Thymus (tissue), 11 donors: ENCODE data around the gene STAG3. TPM values are rescaled to one million over a fixed set of nuclear protein-coding genes. Genes with fewer than 3 reads are reported as not detected.
"Not testable (repeated sequence)": the region's sequence is repeated elsewhere in the genome, so short reads cannot be mapped to it uniquely, and the experiment has no call there.

ENCODE experiments used
- DNase-seq, 9 donors: peaks; one replicate each; pipeline ENCODE4 v3.0.0-alpha.2; 2013; ENCODE audit warnings: low spot score in 9 of 9, low read depth in 6 of 9, missing footprints in 1 of 9
- H3K27ac ChIP-seq, 2 donors: one replicate each; pipeline ENCODE4 v1.5.1; 2013; ENCODE audit warnings: control low read depth in 1 of 2, low read depth in 1 of 2, low read length in 1 of 2, mild to moderate bottlenecking in 1 of 2, moderate library complexity in 1 of 2
- H3K27me3 ChIP-seq, 2 donors: one replicate each; pipeline ENCODE4 v1.5.1; 2013; ENCODE audit warnings: low read length in 1 of 2; ENCODE audit not compliant: control insufficient read depth in 2 of 2, insufficient read depth in 1 of 2
- H3K36me3 ChIP-seq, 2 donors: one replicate each; pipeline ENCODE4 v1.5.1; 2013; ENCODE audit warnings: low read length in 1 of 2, mild to moderate bottlenecking in 1 of 2, moderate library complexity in 1 of 2; ENCODE audit not compliant: control insufficient read depth in 2 of 2, insufficient read depth in 2 of 2
- H3K4me1 ChIP-seq, 2 donors: one replicate each; pipeline ENCODE4 v1.5.1; 2013; ENCODE audit warnings: low read length in 2 of 2; ENCODE audit not compliant: control insufficient read depth in 2 of 2, insufficient read depth in 2 of 2
- H3K4me3 ChIP-seq, 2 donors: one replicate each; pipeline ENCODE4 v1.5.1; 2013; ENCODE audit warnings: low read length in 2 of 2, control low read depth in 1 of 2, mild to moderate bottlenecking in 1 of 2
- H3K9me3 ChIP-seq, 2 donors: one replicate each; pipeline ENCODE4 v1.5.1; 2013; ENCODE audit warnings: low read length in 1 of 2, mild to moderate bottlenecking in 1 of 2; ENCODE audit not compliant: control insufficient read depth in 2 of 2, insufficient read depth in 1 of 2
- WGBS: extraction: QIAGEN DNeasy Blood & Tissue Kit; methylation state at CpG from one replicate; pipeline ENCODE4 v1.1.7; 2013; 5-methylcytosine and 5-hydroxymethylcytosine counted together
- polyA plus RNA-seq: library from polyadenylated mRNA; stranded (reverse); fragments of 200-250 nt; gene quantifications from one replicate; pipeline ENCODE4 v1.2.3, GENCODE V29; 2013
- total RNA-seq: library from RNA; stranded (reverse); fragments of 120-200 nt; gene quantifications from one replicate; pipeline ENCODE4 v1.2.4, GENCODE V29; 2013
- donor health status: healthy.

The STAG3 gene
- total and polyA plus RNA-seq, 2 donors: 36.0 to 59.1 TPM

DNA sequence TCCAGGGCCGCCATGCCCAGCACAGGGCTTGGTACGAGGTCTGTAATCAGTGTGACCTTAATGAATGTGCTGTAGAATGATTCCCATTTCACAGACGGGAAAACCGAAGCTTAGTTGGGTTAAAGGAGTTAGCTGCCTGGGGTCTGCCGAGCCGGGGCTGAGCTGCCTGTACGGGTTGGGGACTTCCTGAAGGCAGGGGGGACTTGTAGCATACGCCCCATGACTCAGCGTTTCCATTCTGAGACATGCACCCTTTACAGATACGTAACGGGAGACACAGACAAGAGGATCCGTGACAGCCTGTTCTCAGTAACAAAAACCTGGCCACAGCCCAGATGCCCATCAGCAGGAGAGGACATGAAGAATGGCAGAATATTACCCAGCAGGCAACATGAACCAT lies 65.7 kb downstream of the STAG3 start:
- not testable (repeated sequence) for H3K27ac ChIP-seq, H3K9me3 ChIP-seq, H3K36me3 ChIP-seq, H3K27me3 ChIP-seq, H3K4me3 ChIP-seq
- WGBS: 45% methylated on average over 11 of the region's 12 CpGs
- H3K4me1 ChIP-seq: peaks cover 2 to 21% of the 10 kb centered on the region in 2 donors
- peak in 4 of 9 donors; percentile 35 to 65 (median 50) for DNase-seq

DNA sequence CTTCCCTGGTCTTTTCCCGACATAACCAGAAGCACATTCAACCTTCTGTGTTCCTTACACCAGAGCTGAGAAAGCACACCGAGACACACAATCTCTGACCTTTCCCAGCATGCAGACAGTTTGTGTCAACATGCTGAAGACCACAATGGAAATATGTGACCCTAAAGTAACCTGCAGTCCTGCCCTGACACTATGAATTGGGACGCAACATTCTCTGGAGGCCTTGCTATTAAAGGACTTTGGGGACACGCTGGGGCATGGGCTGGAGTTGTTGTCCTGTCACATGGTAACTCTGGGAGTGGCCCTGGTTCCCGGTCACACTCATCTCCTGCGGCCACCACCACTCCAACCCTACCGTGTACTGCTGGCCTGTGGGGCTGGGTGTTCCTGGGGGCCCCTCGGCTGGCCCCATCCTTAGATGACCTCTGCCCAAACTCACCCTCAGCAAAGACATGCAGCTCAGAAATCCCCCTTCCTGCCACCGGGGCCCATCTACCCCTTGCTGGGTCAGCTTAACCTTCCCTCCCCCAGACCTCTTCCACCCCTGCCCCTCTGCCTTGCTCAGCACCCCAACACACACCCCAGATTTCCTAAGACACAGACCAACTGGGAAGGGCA lies 67.4 kb downstream of the STAG3 start:
- H3K27me3 ChIP-seq, DNase-seq, H3K27ac ChIP-seq, H3K9me3 ChIP-seq, H3K36me3 ChIP-seq, H3K4me3 ChIP-seq: not testable (repeated sequence)
- peaks cover under 1 to 16% of the 10 kb centered on the region in 2 donors for H3K4me1 ChIP-seq
- WGBS: 95% methylated on average over 9 of the region's 9 CpGs

DNA sequence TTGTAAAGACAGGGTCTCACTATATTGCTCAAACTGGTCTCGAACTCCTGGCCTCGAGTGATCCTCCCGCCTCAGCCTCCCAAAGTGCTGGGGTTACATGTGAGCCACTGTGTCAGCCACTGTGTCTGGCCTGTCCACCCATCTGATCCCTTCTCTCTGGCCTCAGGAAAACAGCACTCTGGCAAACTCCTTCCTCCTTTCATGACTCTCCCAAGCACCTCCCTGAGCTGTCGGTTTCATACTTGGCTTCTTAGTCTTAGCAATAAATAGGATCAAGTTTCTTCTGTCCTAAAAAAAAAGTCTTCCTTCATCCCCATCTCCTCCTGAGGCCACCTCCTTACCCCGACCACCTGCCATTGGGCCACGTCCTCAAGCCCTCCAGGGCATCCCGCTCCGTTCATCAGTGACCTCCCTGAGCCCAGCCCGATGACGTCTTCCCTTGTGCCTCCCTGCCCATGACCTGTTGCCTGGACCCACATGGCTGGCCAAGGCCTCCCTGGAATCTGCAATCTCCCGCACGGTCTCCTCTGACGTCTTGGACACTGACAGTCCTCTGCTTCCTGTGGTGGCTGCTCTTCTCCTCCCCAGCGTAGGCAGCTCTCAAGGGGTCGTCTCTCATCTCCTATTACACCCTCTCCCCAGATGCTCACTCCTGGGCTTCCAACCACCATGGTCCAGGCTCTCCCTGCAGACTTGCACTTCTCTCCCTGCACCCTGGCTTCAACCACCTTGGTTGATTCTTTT lies 68.6 kb downstream of the STAG3 start:
- not testable (repeated sequence) for H3K27ac ChIP-seq, H3K4me3 ChIP-seq, DNase-seq, H3K27me3 ChIP-seq, H3K9me3 ChIP-seq, H3K36me3 ChIP-seq
- peaks cover 0 to 11% of the 10 kb centered on the region in 2 donors for H3K4me1 ChIP-seq
- 97% methylated on average over 15 of the region's 15 CpGs for WGBS

DNA sequence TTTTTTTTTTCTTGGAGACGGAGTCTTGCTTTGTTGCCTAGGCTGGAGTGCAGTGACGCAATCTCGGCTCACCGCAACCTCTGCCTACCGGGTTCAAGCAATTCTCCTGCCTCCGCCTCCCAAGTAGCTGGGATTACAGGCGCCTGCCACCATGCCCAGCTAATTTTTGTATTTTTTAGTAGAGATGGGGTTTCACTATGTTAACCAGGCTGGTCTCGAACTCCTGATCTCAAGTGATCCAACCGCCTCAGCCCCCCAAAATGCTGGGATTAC lies 69.1 kb downstream of the STAG3 start:
- WGBS: over 99% methylated on average over 9 of the region's 9 CpGs
- not testable (repeated sequence) for H3K27ac ChIP-seq, H3K4me3 ChIP-seq, H3K9me3 ChIP-seq, H3K27me3 ChIP-seq, DNase-seq, H3K36me3 ChIP-seq
- H3K4me1 ChIP-seq: peaks cover 0 to 11% of the 10 kb centered on the region in 2 donors

DNA sequence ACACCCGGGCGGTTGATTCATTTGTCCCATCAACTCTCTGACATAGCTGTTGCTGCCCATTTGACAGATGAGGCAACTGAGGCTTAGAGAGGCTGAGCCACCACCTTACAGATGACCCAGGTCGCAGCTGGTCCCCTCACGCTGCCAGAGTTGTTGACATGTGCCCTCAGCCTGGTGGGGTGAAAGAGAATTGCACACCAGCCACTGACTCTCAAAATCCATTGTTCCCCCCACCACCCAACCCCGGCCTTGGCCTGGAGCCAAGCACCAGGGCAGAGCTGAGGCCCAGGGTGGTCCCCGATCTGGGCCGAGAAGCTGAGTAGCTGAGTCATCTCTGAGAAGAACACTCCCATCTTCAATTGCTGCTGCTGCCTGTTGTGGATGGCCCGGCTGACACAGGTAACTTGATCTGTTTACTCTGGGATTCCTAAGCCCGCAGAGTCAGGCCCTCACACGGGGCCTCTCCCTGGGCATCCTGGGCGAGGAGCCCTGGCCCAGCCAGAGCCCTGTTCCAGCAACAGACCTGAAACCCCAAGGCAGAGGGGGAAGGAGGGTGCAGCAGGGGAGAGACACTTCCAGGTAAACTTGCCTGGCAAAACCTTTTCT lies 69.5 kb downstream of the STAG3 start:
- H3K9me3 ChIP-seq: no peaks in the 10 kb centered on the region
- peaks cover 0 to 11% of the 10 kb centered on the region in 2 donors for H3K4me1 ChIP-seq
- H3K27me3 ChIP-seq: no peaks in the 10 kb centered on the region
- 63% methylated on average over 11 of the region's 11 CpGs for WGBS
- H3K36me3 ChIP-seq: no peaks in the 10 kb centered on the region
- H3K4me3 ChIP-seq: no peak overlapping the region
- no peak for DNase-seq
- H3K27ac ChIP-seq: no peak overlapping the region

DNA sequence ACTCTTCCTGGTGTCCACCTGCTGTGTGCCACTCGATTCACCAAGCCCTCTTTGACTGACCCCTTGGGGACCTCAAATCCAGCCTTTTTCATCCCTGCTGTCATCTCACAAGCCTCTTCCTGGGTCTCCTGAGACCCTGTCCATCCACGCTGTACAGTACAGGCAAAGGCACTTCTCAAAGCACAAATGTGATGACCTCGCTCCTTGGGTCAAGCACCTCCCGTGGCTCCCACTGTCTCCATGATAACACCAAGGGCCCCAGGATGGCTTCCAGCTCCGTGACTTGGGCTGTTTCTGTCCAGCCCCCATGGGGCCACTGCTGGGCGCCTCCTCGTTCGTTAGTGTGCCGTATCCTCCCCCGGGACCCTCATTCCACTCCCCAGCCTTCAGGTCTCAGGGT lies 70.8 kb downstream of the STAG3 start:
- WGBS: 93% methylated on average over 10 of the region's 10 CpGs
- H3K36me3 ChIP-seq: no peaks in the 10 kb centered on the region
- H3K9me3 ChIP-seq: no peaks in the 10 kb centered on the region
- H3K4me1 ChIP-seq: peaks cover 0 to 8% of the 10 kb centered on the region in 2 donors
- H3K27me3 ChIP-seq: no peaks in the 10 kb centered on the region
- no peak overlapping the region for H3K27ac ChIP-seq
- DNase-seq: no peak
- no peak overlapping the region for H3K4me3 ChIP-seq

DNA sequence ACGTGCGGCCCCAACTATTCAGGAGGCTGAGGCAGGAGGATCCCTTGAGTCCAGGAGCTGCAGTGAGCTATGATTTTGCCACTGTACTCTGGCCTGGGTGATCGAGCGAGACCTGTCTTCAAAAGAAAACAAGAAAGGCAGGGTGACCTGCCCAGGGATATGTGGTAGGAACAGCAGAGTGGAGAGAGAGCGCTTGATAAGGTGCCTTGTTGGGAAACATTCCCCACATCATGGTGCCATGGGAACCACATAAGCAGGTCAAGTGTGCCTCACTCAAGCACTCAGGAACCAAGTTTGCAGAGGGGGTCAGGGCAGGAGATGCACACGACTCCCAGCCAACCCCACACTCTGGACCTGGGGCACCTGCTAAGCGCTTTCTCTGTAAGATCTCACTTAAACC lies 79.3 kb downstream of the STAG3 start:
- H3K27ac ChIP-seq: no peak overlapping the region
- 97% methylated on average over 7 of the region's 7 CpGs for WGBS
- no peaks in the 10 kb centered on the region for H3K4me1 ChIP-seq
- no peaks in the 10 kb centered on the region for H3K9me3 ChIP-seq
- H3K36me3 ChIP-seq: no peaks in the 10 kb centered on the region
- no peak overlapping the region for H3K4me3 ChIP-seq
- H3K27me3 ChIP-seq: no peaks in the 10 kb centered on the region
- no peak for DNase-seq

DNA sequence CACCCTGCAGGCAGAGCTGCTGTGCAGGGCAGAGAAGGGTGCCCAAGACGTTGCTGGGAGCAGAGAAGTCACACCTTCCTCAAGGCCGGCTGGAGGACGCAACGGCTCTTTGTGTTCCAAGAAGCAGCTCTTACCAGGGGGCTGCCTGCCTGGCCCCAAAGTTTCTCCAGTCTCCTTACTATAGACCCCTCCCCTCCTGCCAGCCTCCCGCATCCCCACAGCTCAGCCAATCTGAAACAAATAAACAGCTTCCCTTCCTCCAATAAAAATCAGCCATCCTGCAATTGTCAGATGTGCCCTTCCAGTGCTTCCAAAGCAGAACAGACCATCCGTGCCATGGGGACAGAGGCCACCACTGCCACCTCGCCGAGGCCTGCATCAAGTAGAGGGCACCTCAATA lies 82.3 kb downstream of the STAG3 start:
- not testable (repeated sequence) for H3K4me3 ChIP-seq, H3K4me1 ChIP-seq, H3K9me3 ChIP-seq, H3K36me3 ChIP-seq, DNase-seq, H3K27me3 ChIP-seq, H3K27ac ChIP-seq
- WGBS: 95% methylated on average over 8 of the region's 8 CpGs

DNA sequence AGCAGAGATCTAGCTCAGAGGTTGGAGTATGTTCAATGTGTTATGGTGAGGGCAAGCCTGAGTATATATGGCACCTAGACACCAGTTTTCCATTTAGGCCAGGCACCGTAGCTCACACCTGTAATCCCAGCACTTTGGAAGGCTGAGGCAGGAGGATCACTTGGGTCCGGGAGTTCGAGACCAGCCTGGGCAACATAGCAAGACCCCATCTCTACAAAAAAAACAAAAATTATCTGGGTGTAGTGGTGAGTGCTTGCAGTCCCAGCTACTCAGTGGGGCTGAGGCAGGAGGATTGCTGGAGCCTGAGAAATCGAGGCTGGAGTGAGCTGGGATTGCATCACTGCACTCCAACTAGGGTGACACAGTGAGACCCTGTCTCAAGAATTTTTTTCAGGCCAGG lies 85.2 kb downstream of the STAG3 start:
- H3K27me3 ChIP-seq, H3K4me3 ChIP-seq, H3K36me3 ChIP-seq, H3K4me1 ChIP-seq, DNase-seq, H3K27ac ChIP-seq, H3K9me3 ChIP-seq: not testable (repeated sequence)
- WGBS: 98% methylated on average over 4 of the region's 4 CpGs
